Smooth muscle cell (in vitro differentiated cells): ENCODE data around the gene GHRHR. TPM values are rescaled to one million over a fixed set of nuclear protein-coding genes. Genes with fewer than 3 reads are reported as not detected.

ENCODE experiments used
- DNase-seq: peaks from one replicate; lab custom pipeline; 2025; ENCODE audit not compliant: unreplicated experiment; lab: John Stamatoyannopoulos, UW
- H2AFZ ChIP-seq: fragments of 200-600 bp; sonication (generic); 2 replicates; pipeline ENCODE4 v1.6.0; 2016; ENCODE audit warnings: antibody characterized with exemption, low read depth, mild to moderate bottlenecking
- H3F3A ChIP-seq: fragments of 200-600 bp; sonication (generic); 2 replicates; pipeline ENCODE4 v1.6.0; 2017; ENCODE audit warnings: antibody characterized with exemption, low read depth
- H3K27ac ChIP-seq: fragments of 200-600 bp; sonication (generic); 2 replicates; pipeline ENCODE4 v1.5.1; 2016; ENCODE audit warnings: low read depth, mild to moderate bottlenecking
- H3K27me3 ChIP-seq: fragments of 200-600 bp; sonication (generic); 2 replicates; pipeline ENCODE4 v1.6.1; 2016; ENCODE audit warnings: low read depth, mild to moderate bottlenecking
- H3K36me3 ChIP-seq: fragments of 200-600 bp; sonication (generic); 2 replicates; pipeline ENCODE4 v1.5.1; 2016; ENCODE audit warnings: low read depth
- H3K4me1 ChIP-seq: fragments of 200-600 bp; sonication (generic); 2 replicates; pipeline ENCODE4 v1.5.1; 2016; ENCODE audit warnings: low read depth
- H3K4me2 ChIP-seq: fragments of 200-600 bp; sonication (generic); 2 replicates; pipeline ENCODE4 v1.6.0; 2016; ENCODE audit warnings: mild to moderate bottlenecking
- H3K4me3 ChIP-seq: fragments of 200-600 bp; sonication (generic); 2 replicates; pipeline ENCODE4 v1.5.1; 2016; ENCODE audit warnings: mild to moderate bottlenecking
- H3K79me2 ChIP-seq: fragments of 200-600 bp; sonication (generic); 2 replicates; pipeline ENCODE4 v1.6.0; 2016; ENCODE audit warnings: low read depth, mild to moderate bottlenecking
- H3K9ac ChIP-seq: fragments of 200-600 bp; sonication (generic); 2 replicates; pipeline ENCODE4 v1.6.0; 2016; ENCODE audit warnings: low read depth
- H3K9me3 ChIP-seq: fragments of 200-600 bp; sonication (generic); replicated peaks from 2 replicates; pipeline ENCODE4 v1.5.1; 2016; ENCODE audit warnings: low read depth
- H4K20me1 ChIP-seq: fragments of 200-600 bp; sonication (generic); 2 replicates; pipeline ENCODE4 v1.6.0; 2016; ENCODE audit warnings: low read depth
- WGBS: methylation state at CpG from one replicate; pipeline ENCODE4 v1.1.7; 2016; ENCODE audit warnings: low lambda C conversion rate; 5-methylcytosine and 5-hydroxymethylcytosine counted together
- polyA plus RNA-seq: library from polyadenylated mRNA; unstranded; fragments of >200 nt; fragmentation: Nextera tagmentation; extraction: Ambion mirVana; gene quantifications from 2 replicates; pipeline ENCODE4 v1.2.1, GENCODE V29; 2016
- total RNA-seq: library from RNA; depleted of rRNA; stranded (reverse); fragments of >200 nt; gene quantifications from 2 replicates; pipeline ENCODE4 v1.2.3, GENCODE V29; 2014
- TF ChIP-seq, protein P1 (sequence below): fragments of 200-600 bp; sonication (generic); IDR thresholded peaks from 2 replicates; pipeline ENCODE4 v1.5.1; 2017; ENCODE audit warnings: borderline replicate concordance, mild to moderate bottlenecking, antibody characterized with exemption; ENCODE audit not compliant: insufficient read depth, poor library complexity, severe bottlenecking

The GHRHR gene
- total and polyA plus RNA-seq, 2 experiments from 2014 or later = not detected

- H3K4me3 ChIP-seq = no peak overlapping the region
- H2AFZ ChIP-seq = no peak overlapping the region
- H3K4me2 ChIP-seq = peak overlapping the region; percentile 58
- H4K20me1 ChIP-seq = peaks cover 87% of the 10 kb centered on the region
- TF ChIP-seq, protein P1, sequence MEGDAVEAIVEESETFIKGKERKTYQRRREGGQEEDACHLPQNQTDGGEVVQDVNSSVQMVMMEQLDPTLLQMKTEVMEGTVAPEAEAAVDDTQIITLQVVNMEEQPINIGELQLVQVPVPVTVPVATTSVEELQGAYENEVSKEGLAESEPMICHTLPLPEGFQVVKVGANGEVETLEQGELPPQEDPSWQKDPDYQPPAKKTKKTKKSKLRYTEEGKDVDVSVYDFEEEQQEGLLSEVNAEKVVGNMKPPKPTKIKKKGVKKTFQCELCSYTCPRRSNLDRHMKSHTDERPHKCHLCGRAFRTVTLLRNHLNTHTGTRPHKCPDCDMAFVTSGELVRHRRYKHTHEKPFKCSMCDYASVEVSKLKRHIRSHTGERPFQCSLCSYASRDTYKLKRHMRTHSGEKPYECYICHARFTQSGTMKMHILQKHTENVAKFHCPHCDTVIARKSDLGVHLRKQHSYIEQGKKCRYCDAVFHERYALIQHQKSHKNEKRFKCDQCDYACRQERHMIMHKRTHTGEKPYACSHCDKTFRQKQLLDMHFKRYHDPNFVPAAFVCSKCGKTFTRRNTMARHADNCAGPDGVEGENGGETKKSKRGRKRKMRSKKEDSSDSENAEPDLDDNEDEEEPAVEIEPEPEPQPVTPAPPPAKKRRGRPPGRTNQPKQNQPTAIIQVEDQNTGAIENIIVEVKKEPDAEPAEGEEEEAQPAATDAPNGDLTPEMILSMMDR = no peak
- peaks cover 47% of the 10 kb centered on the region for H3K79me2 ChIP-seq
- H3K9me3 ChIP-seq = no peaks in the 10 kb centered on the region
- peak overlapping the region; percentile 32 for H3K9ac ChIP-seq
- H3F3A ChIP-seq = peaks cover 39% of the 10 kb centered on the region
- WGBS = 88% methylated on average over 19 of the region's 19 CpGs
- peak overlapping the region; percentile 78 for H3K27ac ChIP-seq
- peaks cover 5% of the 10 kb centered on the region for H3K36me3 ChIP-seq
- peaks cover 17% of the 10 kb centered on the region for H3K4me1 ChIP-seq
- DNase-seq = no peak
- no peaks in the 10 kb centered on the region for H3K27me3 ChIP-seq
Observed at GRCh38 chr7:30921540-30922401, 42.0 kb upstream of the GHRHR start.

DNA sequence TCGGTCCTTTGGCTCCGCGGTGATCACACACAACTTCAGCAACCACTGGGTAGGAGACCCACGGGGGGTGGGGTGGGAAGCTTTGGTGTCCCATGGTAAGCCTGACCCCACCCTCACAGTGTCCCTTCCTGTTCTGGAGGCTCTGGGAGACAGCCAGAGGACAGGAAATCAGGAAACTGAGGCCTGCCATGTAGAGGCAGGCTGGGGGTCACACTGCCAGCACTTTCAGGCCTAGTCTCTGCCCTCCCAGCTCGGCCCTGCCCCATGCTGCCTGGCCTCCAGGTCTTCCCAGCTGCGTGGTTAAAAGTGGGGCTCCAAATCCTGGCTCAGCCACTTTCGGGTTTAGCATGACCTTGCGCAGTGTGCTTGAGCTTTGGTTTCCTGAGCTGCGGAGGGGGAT is 41.2 kb upstream of the GHRHR start:
- 85% methylated on average over 9 of the region's 9 CpGs for WGBS
- no peaks in the 10 kb centered on the region for H3K9me3 ChIP-seq
- peaks cover 39% of the 10 kb centered on the region for H3K79me2 ChIP-seq
- no peak overlapping the region for H2AFZ ChIP-seq
- H3K27ac ChIP-seq = peak overlapping the region; percentile 78
- H3K27me3 ChIP-seq = no peaks in the 10 kb centered on the region
- H3K4me2 ChIP-seq = no peak overlapping the region
- no peak overlapping the region for H3K9ac ChIP-seq
- peaks cover 5% of the 10 kb centered on the region for H3K36me3 ChIP-seq
- TF ChIP-seq, protein P1 = no peak
- DNase-seq = no peak
- peaks cover 79% of the 10 kb centered on the region for H4K20me1 ChIP-seq
- H3K4me1 ChIP-seq = peaks cover 11% of the 10 kb centered on the region
- H3K4me3 ChIP-seq = no peak overlapping the region
- H3F3A ChIP-seq = peaks cover 39% of the 10 kb centered on the region

GRCh38 chr7:30923009-30923773 is 40.6 kb upstream of the GHRHR start:
- H2AFZ ChIP-seq = no peak overlapping the region
- no peak overlapping the region for H3K4me2 ChIP-seq
- peaks cover 38% of the 10 kb centered on the region for H3F3A ChIP-seq
- TF ChIP-seq, protein P1 = no peak
- no peak overlapping the region for H3K4me3 ChIP-seq
- H3K79me2 ChIP-seq = peaks cover 33% of the 10 kb centered on the region
- H3K27me3 ChIP-seq = no peaks in the 10 kb centered on the region
- WGBS = 97% methylated on average over 19 of the region's 19 CpGs
- peaks cover 5% of the 10 kb centered on the region for H3K36me3 ChIP-seq
- H3K9ac ChIP-seq = no peak overlapping the region
- no peak for DNase-seq
- H3K4me1 ChIP-seq = peaks cover 11% of the 10 kb centered on the region
- no peaks in the 10 kb centered on the region for H3K9me3 ChIP-seq
- H4K20me1 ChIP-seq = peaks cover 73% of the 10 kb centered on the region
- H3K27ac ChIP-seq = peak overlapping the region; percentile 78
